Nephron (organoid): ENCODE results near the gene AKNAD1.

Source experiments
- H3K27ac Mint-ChIP-seq, 3 experiments: 2 replicates each; pipeline ENCODE4 v1.8.0; 2020; ENCODE audit warnings: mixed read lengths in 3 of 3, mild to moderate bottlenecking in 2 of 3, moderate library complexity in 1 of 3
- H3K27me3 Mint-ChIP-seq: 2 replicates; pipeline ENCODE4 v1.8.0; 2021; ENCODE audit warnings: low read depth, mild to moderate bottlenecking, moderate library complexity, mixed read lengths
- H3K36me3 Mint-ChIP-seq: 2 replicates; pipeline ENCODE4 v1.8.0; 2020; ENCODE audit warnings: low read depth, mixed read lengths
- H3K4me1 Mint-ChIP-seq: 2 replicates; pipeline ENCODE4 v1.8.0; 2020; ENCODE audit warnings: mixed read lengths
- H3K4me3 Mint-ChIP-seq, 3 experiments: 2 replicates each; pipeline ENCODE4 v1.8.0; 2020; ENCODE audit warnings: mild to moderate bottlenecking in 3 of 3, mixed read lengths in 3 of 3, moderate library complexity in 2 of 3
- H3K9me3 Mint-ChIP-seq: 2 replicates; pipeline ENCODE4 v1.8.0; 2020; ENCODE audit warnings: mixed read lengths
- CTCF ChIP-seq, 3 experiments: fragments of 200-600 bp; sonication (generic); IDR thresholded peaks; one replicate each; pipeline ENCODE4 v1.5.0; 2021; ENCODE audit warnings: antibody characterized with exemption in 3 of 3; ENCODE audit not compliant: unreplicated experiment in 3 of 3

AKNAD1 gene

GRCh38 chr1:108871050-108871724 is 14.3 kb upstream of the AKNAD1 start:
- peaks cover 3% of the 10 kb centered on the region for H3K27me3 Mint-ChIP-seq
- no peaks in the 10 kb centered on the region for H3K9me3 Mint-ChIP-seq
- TF ChIP-seq CTCF (IDR thresholded peaks at IDR 0.05; ENCODE audit: unreplicated experiment in 3 of 3), result no peak
- no peaks in the 10 kb centered on the region for H3K36me3 Mint-ChIP-seq
- no peaks in the 10 kb centered on the region for H3K4me1 Mint-ChIP-seq
- no peak overlapping the region for H3K27ac Mint-ChIP-seq
- no peak overlapping the region for H3K4me3 Mint-ChIP-seq

GRCh38 chr1:108865316-108865910 is 8.5 kb upstream of the AKNAD1 start:
- Mint-ChIP-seq H3K4me3 (no peak overlapping the region), H3K4me1 (peaks cover 19% of the 10 kb centered on the region), H3K9me3 (no peaks in the 10 kb centered on the region), H3K27me3 (peaks cover 3% of the 10 kb centered on the region), H3K36me3 (no peaks in the 10 kb centered on the region), H3K27ac (peak overlapping the region in 2 of 3 experiments; percentile 10 to 43)
- TF ChIP-seq CTCF (IDR thresholded peaks at IDR 0.05; ENCODE audit: unreplicated experiment in 3 of 3), result no peak

- no peak overlapping the region for H3K27ac Mint-ChIP-seq
- no peak overlapping the region for H3K4me3 Mint-ChIP-seq
- peaks cover 19% of the 10 kb centered on the region for H3K4me1 Mint-ChIP-seq
- TF ChIP-seq CTCF (IDR thresholded peaks at IDR 0.05; ENCODE audit: unreplicated experiment in 3 of 3), result no peak
- H3K9me3 Mint-ChIP-seq, result no peaks in the 10 kb centered on the region
- no peaks in the 10 kb centered on the region for H3K36me3 Mint-ChIP-seq
- H3K27me3 Mint-ChIP-seq, result no peaks in the 10 kb centered on the region
These were observed 7.1 kb upstream of the AKNAD1 start for GRCh38 chr1:108863984-108864383.

- H3K27ac Mint-ChIP-seq, result no peak overlapping the region
- H3K27me3 Mint-ChIP-seq, result no peaks in the 10 kb centered on the region
- peaks cover 25% of the 10 kb centered on the region for H3K4me1 Mint-ChIP-seq
- no peak overlapping the region for H3K4me3 Mint-ChIP-seq
- no peaks in the 10 kb centered on the region for H3K9me3 Mint-ChIP-seq
- H3K36me3 Mint-ChIP-seq, result no peaks in the 10 kb centered on the region
- no peak for TF ChIP-seq CTCF (IDR thresholded peaks at IDR 0.05; ENCODE audit: unreplicated experiment in 3 of 3)
These were observed 6.0 kb upstream of the AKNAD1 start for GRCh38 chr1:108862698-108863477.

GRCh38 chr1:108862017-108862610 is 5.2 kb upstream of the AKNAD1 start:
- no peak for TF ChIP-seq CTCF (IDR thresholded peaks at IDR 0.05; ENCODE audit: unreplicated experiment in 3 of 3)
- no peak overlapping the region for H3K4me3 Mint-ChIP-seq
- H3K36me3 Mint-ChIP-seq, result no peaks in the 10 kb centered on the region
- H3K27me3 Mint-ChIP-seq, result no peaks in the 10 kb centered on the region
- peaks cover 25% of the 10 kb centered on the region for H3K4me1 Mint-ChIP-seq
- no peaks in the 10 kb centered on the region for H3K9me3 Mint-ChIP-seq
- H3K27ac Mint-ChIP-seq, result peak overlapping the region in 2 of 3 experiments; percentile 7 to 22
